ENCODE data around the gene ITGB1.

Gene ITGB1

DNA sequence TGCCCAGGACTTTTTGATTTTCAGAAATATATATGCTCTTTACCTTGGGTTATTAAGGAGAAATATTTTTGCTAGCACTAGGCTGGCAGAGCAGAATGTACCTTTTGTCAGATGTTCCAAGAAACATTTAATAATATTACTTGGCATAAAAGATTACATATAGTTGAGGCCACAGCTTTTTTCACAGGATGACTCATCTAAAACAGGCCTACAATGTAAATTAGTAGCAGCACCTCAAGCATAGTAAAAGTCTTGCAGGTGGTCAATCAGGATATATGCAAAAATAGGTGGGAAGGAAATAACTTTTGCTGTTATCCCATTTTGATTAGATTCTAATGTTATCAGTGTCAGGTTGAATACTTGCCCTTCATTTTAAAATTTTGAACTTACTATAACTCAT is 14.9 kb upstream of the ITGB1 start:
- in situ Hi-C loops (cut with MboI; ENCODE audit: low sequenced_read_pairs) = no loop called here
- Histone ChIP-seq H3K36me3 (replicated peaks) (no peaks in the 10 kb centered on the region), H3K4me3 (no peak overlapping the region), H3K9me3 (no peaks in the 10 kb centered on the region), H3K27me3 (ENCODE audit: low read depth) (no peaks in the 10 kb centered on the region), H3K4me1 (no peaks in the 10 kb centered on the region)
- no peak for DNase-seq (ENCODE audit: low spot score in 2 of 2)

DNA sequence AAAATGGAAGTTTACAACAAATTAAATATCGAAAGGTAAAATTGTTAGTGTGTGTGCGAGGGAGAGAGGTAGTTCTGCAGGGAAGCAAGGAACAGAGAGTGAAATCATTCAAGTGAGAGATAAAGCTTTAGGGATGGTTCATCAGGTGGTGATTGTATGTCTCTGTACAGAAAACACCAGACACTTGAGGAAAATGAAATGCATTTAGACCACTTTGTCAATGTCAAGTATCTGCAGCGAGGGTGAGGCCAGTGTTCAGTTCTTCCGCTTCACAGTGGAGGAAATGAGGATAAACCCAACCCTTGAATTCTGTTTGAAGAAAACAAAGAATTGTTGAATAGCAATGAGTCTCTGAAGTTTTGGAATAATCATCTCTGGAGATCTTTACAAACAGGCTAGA is 14.4 kb upstream of the ITGB1 start:
- in situ Hi-C loops (cut with MboI; ENCODE audit: low sequenced_read_pairs) = no loop called here
- Histone ChIP-seq H3K4me1 (no peaks in the 10 kb centered on the region), H3K36me3 (replicated peaks) (no peaks in the 10 kb centered on the region), H3K27me3 (ENCODE audit: low read depth) (no peaks in the 10 kb centered on the region), H3K9me3 (no peaks in the 10 kb centered on the region), H3K4me3 (no peak overlapping the region)
- DNase-seq (ENCODE audit: low spot score in 2 of 2) = no peak

DNA sequence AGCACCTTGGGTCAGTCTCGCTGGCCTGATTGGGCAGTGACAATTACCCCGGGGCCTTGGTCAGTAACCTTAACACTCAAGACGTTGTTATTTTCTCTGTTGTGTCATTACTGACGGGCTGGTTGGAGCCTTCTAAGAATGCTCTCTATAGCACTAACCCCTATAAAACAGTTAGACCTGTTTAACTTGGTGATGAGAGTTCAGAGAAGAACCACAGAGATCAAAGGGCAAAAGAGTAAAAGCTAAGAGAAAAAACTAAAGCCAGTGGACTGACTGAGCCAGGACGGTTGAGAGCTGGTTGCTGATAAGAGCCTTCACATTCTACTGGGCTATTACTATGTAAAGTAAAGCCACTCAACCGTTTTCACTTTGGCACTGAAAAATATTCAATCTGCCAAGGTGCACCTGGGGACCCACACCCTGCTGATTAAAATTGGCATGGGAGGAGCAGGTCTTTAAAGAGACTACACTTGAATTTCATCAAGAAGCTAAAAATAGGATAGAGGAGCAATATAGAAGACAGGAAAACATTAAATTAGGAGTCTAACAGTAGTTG is 13.6 kb upstream of the ITGB1 start:
- H3K36me3 ChIP-seq (replicated peaks) = no peaks in the 10 kb centered on the region
- H3K4me3 ChIP-seq = no peak overlapping the region
- DNase-seq (ENCODE audit: low spot score in 2 of 2) = no peak
- in situ Hi-C loops (cut with MboI; ENCODE audit: low sequenced_read_pairs) = no loop called here
- no peaks in the 10 kb centered on the region for H3K9me3 ChIP-seq
- no peaks in the 10 kb centered on the region for H3K27me3 ChIP-seq (ENCODE audit: low read depth)
- H3K4me1 ChIP-seq = no peaks in the 10 kb centered on the region

DNA sequence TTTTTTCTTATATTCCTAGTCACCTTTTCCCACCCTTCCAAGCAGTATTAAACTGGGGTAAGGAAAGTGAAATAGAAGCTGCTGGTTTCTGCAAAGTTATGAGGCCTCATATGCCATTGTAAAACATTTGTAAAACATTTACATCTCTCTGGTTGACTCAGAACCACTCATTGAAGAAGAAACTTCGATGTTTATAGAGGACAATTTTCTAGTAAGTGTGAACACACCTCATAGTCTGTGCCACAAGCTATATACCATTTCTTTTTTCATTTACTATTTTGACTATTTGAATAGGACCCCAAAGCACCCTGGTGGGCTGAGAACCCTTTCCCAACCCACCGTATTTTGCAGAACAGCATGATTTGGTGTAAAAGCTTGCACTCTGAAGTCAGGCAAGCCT is 12.9 kb upstream of the ITGB1 start:
- in situ Hi-C loops (cut with MboI; ENCODE audit: low sequenced_read_pairs) = no loop called here
- Histone ChIP-seq H3K27me3 (ENCODE audit: low read depth) (no peaks in the 10 kb centered on the region), H3K4me3 (no peak overlapping the region), H3K36me3 (replicated peaks) (no peaks in the 10 kb centered on the region), H3K4me1 (no peaks in the 10 kb centered on the region), H3K9me3 (no peaks in the 10 kb centered on the region)
- DNase-seq (ENCODE audit: low spot score in 2 of 2) = no peak

DNA sequence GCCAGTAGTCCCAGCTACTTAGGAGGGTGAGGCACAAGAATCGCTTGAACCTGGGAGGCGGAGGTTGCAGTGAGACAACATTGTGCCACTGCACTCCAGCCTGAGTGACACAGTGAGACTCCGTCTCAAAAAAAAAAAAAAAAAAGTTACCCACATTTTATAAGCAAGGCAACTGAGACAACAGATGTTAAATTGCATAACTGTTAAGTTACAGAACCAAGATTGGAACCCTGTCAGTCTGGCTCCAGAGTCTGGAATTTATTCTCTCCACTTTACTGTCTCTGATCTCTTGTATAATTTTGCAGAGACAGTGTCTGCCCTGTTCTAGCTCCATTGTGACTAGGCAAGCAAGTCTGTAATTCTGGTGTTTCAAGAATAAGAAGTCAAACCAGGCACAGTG is 6.2 kb upstream of the ITGB1 start:
- Histone ChIP-seq H3K4me3 (no peak overlapping the region), H3K36me3 (replicated peaks) (no peaks in the 10 kb centered on the region), H3K9me3 (no peaks in the 10 kb centered on the region), H3K4me1 (peaks cover 16% of the 10 kb centered on the region), H3K27me3 (ENCODE audit: low read depth) (no peaks in the 10 kb centered on the region)
- no peak for DNase-seq (ENCODE audit: low spot score in 2 of 2)
- in situ Hi-C loops (cut with MboI; ENCODE audit: low sequenced_read_pairs) = no loop called here

DNA sequence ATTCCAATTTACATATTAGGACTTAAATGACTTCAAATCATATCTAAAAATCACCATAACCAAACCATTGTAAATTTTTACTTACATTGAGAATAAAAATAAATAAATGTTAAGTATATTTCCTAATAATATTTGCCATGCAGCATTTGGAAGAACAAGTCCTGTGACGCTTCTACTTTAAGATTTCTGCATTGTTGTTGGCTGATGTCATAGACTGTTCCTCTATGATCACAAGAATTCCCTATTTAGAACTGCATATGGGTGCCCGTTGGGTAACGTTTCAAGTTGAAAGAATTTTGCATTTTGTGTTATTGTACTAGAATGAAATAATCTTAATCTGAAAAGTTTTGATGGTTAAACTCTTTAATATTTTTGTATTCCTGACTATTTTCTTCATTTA is 5.1 kb upstream of the ITGB1 start:
- Histone ChIP-seq H3K4me1 (peaks cover 16% of the 10 kb centered on the region), H3K27me3 (ENCODE audit: low read depth) (no peaks in the 10 kb centered on the region), H3K36me3 (replicated peaks) (no peaks in the 10 kb centered on the region), H3K9me3 (no peaks in the 10 kb centered on the region), H3K4me3 (no peak overlapping the region)
- DNase-seq (ENCODE audit: low spot score in 2 of 2) = no peak
- in situ Hi-C loops (cut with MboI; ENCODE audit: low sequenced_read_pairs) = no loop called here

DNA sequence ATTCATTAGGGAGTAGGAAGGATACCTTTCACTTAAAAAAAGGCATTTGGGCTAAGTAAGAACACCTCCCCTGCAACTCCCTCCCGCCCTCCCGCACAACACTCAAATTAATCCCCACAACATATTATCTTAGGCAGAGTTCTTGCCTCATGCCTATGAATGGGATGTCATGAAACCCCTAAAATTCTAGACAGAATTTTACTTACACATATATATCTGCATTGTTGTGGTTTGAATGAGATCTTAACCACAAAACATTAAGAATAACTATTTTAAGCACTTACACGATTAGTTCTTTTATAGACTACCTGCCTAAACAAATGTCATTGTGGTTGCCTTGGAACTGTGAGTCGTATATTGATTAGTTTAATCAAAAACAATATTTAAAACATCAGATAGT is 4.5 kb upstream of the ITGB1 start:
- in situ Hi-C loops (cut with MboI; ENCODE audit: low sequenced_read_pairs) = no loop called here

DNA sequence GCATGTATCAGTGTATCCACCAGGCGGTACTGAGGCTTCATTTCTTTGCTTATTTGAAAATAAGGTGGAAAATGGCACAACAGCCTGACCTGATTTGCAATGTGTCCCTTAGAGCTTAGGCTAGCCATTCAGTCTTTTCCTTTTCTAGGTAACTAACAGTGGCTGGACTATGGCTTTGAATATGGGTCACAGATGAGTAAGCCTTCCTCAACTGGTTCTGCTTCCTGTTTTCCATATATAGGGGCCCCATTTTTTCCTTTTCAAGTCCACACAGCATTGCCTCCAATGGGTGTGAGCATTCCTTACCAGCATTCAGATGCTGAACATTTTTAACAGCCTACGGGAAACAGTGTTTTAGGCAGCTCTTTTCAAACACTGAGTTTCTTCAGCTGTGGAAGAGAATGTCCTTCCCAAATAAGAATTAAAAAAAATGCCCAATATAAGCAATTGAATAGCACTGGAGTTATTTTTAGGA is 3.9 kb upstream of the ITGB1 start:
- Histone ChIP-seq H3K36me3 (replicated peaks) (no peaks in the 10 kb centered on the region), H3K9me3 (no peaks in the 10 kb centered on the region), H3K4me3 (no peak overlapping the region), H3K27me3 (ENCODE audit: low read depth) (no peaks in the 10 kb centered on the region), H3K4me1 (peaks cover 16% of the 10 kb centered on the region)
- no peak for DNase-seq (ENCODE audit: low spot score in 2 of 2)
- in situ Hi-C loops (cut with MboI; ENCODE audit: low sequenced_read_pairs) = no loop called here

More for the DNA sequence above, 4.5 kb upstream of the ITGB1 start:
- DNase-seq (ENCODE audit: low spot score in 2 of 2) = no peak
- H3K4me3 ChIP-seq = no peak overlapping the region
- no peaks in the 10 kb centered on the region for H3K27me3 ChIP-seq (ENCODE audit: low read depth)
- no peaks in the 10 kb centered on the region for H3K36me3 ChIP-seq (replicated peaks)
- peaks cover 16% of the 10 kb centered on the region for H3K4me1 ChIP-seq
- no peaks in the 10 kb centered on the region for H3K9me3 ChIP-seq

DNA sequence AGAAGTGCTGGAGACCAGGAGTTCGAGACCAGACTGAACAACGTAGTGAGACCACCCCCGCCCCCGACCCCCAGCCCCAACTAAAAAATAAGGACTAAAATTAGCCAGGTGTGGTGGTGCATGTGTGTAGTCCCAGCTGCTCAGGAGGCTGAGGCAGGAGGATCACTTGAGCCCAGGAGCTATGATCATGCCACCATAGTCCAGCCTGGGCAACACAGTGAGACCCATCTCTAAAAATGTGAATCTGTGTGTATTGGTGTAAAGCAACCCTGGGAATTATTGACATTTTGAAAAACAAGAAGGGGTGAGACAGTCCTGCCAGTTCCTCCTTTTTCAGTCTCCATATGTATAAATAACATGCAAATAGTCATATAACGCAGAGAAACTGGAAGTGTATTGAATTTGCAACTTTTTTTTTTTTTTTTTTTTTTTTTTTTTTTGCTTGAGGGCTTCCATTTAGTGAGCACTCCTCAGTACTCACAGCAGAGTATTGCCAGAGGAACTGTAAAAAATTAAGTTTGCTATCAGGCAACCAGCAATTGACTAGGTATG is 3.4 kb upstream of the ITGB1 start:
- Histone ChIP-seq H3K9me3 (no peaks in the 10 kb centered on the region), H3K27me3 (ENCODE audit: low read depth) (no peaks in the 10 kb centered on the region), H3K4me1 (peaks cover 16% of the 10 kb centered on the region), H3K36me3 (replicated peaks) (no peaks in the 10 kb centered on the region), H3K4me3 (no peak overlapping the region)
- DNase-seq (ENCODE audit: low spot score in 2 of 2) = no peak
- in situ Hi-C loops (cut with MboI; ENCODE audit: low sequenced_read_pairs) = no loop called here

DNA sequence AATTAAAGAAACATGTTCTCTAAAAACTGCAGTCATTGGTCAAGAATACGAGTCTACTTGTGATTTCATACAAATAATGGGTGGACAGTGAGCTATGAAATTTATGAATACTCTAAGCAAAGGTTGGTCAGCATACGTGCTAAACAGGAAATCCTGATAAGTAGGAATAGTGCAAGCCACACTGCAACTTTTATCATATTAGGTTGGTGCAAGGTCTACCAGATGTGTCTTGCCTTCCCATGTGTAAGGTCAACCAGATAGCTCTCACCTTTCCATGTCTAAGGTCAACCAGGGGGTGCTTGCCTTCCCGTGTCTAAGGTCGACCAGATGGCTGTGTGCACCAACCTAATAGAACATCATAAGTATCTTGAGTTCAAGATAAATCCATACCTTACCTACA is 2.0 kb upstream of the ITGB1 start:
- H3K4me1 ChIP-seq = peaks cover 27% of the 10 kb centered on the region
- H3K36me3 ChIP-seq (replicated peaks) = no peaks in the 10 kb centered on the region
- H3K4me3 ChIP-seq = peak overlapping the region; percentile 89
- in situ Hi-C loops (cut with MboI; ENCODE audit: low sequenced_read_pairs) = no loop called here
- H3K9me3 ChIP-seq = no peaks in the 10 kb centered on the region
- no peaks in the 10 kb centered on the region for H3K27me3 ChIP-seq (ENCODE audit: low read depth)
- peak in 1 of 2 experiments; percentile 13 for DNase-seq (ENCODE audit: low spot score in 2 of 2)

DNA sequence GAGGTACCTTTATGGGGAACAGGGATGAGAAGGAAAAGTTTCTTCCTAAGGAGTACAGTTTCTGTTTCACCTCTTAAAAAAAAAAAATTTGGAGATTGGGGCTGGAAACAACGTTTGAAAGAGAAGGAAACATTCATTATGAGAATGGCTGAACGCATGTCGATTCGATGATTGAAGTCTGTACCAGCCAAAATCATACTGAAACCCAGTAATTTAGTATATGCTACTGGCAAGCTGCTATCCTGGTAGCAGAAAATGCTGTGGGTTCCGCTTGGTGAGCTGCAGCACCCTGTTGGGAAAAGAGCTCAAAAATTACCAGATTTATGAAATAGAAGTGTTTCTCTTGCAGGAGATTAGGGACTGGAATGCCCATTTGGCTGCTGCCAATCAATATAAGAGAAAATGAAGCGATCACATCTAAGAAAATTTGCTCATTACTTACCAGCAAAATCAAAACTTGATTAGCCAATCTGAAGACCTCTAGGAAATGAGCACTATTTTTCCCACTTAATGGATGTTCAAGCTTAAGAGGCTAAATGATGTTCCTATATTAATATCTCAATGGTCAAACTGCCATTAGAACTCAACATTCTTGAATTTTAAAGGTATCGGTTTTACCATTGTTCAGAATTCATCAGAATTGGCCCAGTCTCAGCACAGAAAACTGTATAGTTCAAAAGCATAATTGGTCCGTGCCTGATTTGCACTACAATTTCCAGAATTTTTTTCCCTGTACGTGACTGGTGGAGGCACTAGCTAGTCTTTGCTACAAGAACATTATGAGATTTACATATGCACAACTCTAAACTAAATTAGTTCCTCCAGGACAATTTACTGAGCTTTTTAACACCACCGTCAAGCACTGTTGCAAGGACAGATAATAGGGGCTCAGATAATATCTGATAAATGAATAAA is 1.2 kb upstream of the ITGB1 start:
- in situ Hi-C loops (cut with MboI; ENCODE audit: low sequenced_read_pairs) = no loop called here
- peaks cover 31% of the 10 kb centered on the region for H3K4me1 ChIP-seq
- H3K27me3 ChIP-seq (ENCODE audit: low read depth) = no peaks in the 10 kb centered on the region
- H3K36me3 ChIP-seq (replicated peaks) = no peaks in the 10 kb centered on the region
- no peaks in the 10 kb centered on the region for H3K9me3 ChIP-seq
- peak overlapping the region; percentile 89 for H3K4me3 ChIP-seq
- DNase-seq (ENCODE audit: low spot score in 2 of 2) = no peak

DNA sequence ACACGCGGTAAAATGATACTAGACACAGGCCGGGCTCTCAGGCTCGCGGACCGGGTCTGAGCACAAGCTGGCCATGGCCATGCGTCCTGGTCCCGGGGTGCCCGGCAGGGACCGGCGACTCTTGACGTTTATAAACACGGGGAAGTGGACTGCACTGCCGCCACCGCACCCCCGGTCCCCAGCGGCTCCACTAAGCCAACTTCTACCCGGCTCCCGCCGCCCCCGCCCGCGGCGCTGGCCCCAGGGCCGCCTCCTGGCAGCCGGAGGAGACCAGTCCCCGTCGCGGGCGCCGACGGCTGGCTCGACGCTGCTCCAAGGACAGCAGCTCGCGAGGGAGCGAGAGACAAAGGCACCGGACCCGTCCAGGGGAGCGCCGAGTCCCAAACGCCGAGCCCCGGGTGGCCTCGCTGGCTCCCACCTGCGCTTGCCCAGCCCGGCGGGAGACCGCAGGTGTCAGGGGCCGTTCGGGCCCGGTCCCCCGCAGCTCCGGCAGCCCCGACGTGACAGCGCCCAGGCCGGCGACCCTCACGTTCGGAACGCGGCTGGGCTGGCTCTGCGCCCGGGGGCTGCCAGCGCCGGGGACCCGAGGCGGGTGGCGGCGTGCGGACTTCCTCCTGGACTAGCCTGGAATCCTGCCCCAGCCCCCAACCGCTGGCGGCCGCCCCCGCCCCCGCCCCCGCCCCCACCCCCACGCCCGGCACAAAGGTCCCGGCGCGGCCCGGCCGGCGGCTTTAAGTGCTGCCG is 517 bp downstream of the ITGB1 start:
- H3K4me1 ChIP-seq = peaks cover 35% of the 10 kb centered on the region
- H3K27me3 ChIP-seq (ENCODE audit: low read depth) = no peaks in the 10 kb centered on the region
- H3K4me3 ChIP-seq = peak overlapping the region; percentile 89
- DNase-seq (ENCODE audit: low spot score in 2 of 2) = peak in 1 of 2 experiments; percentile 55
- in situ Hi-C loops (cut with MboI; ENCODE audit: low sequenced_read_pairs) = no loop called here
- H3K9me3 ChIP-seq = no peaks in the 10 kb centered on the region
- H3K36me3 ChIP-seq (replicated peaks) = no peaks in the 10 kb centered on the region

DNA sequence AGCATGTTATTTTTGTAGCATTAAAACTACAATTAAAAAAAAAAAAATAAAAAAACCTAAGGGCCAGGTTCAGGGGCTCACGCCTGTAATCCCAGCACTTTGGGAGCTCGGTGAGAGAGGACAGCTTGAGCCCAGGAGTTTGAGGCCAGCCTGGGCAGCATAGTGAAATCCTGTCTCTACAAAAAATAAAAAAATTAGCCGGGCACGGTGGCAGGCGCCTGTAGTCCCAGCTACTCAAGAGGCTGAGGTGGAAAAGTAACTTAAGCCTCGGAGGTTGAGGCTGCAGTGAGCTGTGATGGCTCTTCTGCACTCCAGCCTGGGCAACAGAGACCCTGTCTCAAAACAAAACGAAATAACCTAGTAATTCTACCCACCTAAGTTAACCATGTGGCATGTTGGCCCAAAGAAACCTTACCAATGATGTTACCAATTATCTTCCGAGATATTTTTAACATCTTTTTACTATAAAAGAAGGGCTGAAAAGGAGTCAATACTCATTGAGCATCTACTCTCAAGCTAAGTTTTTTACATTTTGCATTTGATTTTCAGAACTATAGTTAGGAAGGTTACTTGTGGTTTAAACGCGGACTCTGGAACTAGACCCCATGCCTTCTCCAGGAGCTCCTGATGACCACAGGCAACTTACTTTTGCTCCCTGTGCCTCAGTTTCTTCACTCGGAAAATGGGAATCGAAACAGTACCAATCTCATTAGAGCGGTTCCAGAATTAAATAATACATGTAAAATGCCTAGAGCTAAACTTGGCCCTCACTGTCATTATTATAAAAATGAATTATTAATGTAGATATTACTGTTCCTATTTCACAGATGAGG is 1.4 kb downstream of the ITGB1 start:
- H3K4me3 ChIP-seq = peak overlapping the region; percentile 89
- peak in 1 of 2 experiments; percentile 7 for DNase-seq (ENCODE audit: low spot score in 2 of 2)
- in situ Hi-C loops (cut with MboI; ENCODE audit: low sequenced_read_pairs) = no loop called here
- H3K27me3 ChIP-seq (ENCODE audit: low read depth) = no peaks in the 10 kb centered on the region
- peaks cover 33% of the 10 kb centered on the region for H3K4me1 ChIP-seq
- no peaks in the 10 kb centered on the region for H3K36me3 ChIP-seq (replicated peaks)
- H3K9me3 ChIP-seq = no peaks in the 10 kb centered on the region
